ENCODE measurements around the gene CCN2. TPM values are rescaled to one million over a fixed set of nuclear protein-coding genes. Genes with fewer than 3 reads are reported as not detected.

Gene CCN2
- total RNA-seq, 1 donor from 2014 or later, result 773 TPM

DNA sequence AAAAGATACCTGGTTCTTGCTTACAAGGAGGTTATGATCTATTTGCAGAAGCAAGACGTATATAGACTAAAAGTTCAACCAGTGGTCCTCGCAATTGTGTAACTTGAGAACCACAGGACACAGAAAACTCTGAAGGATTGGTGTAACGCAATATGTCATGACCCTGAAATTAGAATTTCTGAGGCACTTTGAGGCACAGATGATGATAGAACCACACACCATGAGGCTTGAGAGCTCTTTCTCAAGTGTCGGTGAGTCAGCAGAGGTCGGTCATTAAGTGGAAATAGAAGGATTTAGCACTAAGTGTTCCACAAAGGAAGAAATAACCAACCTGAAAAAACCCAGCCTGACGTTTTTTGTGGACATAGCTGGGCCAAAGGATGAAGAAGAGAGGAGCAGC lies 15.3 kb upstream of the CCN2 start:
- DNase-seq, result no peak

DNA sequence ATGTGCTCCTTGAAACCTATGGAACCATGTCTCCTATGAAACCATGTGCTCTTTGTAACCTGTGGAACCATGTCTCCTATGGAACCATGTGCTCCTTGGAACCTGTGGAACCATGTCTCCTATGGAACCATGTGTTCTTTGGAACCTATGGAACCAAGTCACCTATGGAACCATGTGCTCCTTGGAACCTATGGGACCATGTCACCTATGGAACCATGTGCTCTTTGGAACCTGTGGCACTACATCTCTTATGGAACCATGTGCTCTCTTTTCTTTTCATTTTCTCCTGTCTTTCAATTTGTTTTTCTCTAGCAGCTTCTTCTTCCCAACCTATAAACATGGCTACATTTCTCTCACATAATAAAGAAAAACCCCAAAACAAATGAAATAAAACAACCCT lies 11.9 kb upstream of the CCN2 start:
- no peak for DNase-seq

DNA sequence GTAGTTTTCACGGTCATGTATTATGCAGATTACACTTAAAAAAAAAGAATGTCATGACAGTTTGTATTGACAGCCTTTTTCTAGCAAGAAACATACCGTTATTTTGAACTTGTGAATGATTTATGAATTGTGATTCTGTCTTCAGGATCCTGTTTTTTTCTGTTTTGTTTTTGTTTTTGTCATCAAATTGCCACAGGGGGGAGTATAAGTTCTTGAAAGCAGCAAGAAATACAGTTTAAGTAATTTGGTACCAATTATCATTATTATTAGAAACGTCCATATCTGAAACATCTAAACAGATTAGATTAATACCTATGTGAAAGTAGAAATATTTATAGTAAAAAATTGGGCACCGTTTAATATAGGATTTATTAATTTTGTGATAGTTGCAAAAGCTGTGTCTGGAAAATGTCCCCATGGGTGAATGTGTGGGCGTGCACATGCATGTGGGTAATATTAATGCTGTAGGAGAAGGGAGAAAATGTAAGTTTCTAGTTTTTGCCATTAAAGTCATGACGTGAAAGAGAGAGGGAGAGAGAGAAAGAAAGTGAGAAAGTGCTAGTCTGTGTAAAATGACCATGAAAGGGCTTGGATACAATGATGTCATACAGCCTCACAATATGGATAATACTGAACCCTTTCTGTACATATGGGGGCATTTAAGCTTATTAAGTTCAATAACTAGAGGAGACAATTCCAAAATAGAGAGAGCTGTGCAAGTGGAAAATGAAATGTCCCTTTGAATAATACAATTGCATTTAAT lies 9.4 kb upstream of the CCN2 start:
- DNase-seq, result peak; percentile 70

DNA sequence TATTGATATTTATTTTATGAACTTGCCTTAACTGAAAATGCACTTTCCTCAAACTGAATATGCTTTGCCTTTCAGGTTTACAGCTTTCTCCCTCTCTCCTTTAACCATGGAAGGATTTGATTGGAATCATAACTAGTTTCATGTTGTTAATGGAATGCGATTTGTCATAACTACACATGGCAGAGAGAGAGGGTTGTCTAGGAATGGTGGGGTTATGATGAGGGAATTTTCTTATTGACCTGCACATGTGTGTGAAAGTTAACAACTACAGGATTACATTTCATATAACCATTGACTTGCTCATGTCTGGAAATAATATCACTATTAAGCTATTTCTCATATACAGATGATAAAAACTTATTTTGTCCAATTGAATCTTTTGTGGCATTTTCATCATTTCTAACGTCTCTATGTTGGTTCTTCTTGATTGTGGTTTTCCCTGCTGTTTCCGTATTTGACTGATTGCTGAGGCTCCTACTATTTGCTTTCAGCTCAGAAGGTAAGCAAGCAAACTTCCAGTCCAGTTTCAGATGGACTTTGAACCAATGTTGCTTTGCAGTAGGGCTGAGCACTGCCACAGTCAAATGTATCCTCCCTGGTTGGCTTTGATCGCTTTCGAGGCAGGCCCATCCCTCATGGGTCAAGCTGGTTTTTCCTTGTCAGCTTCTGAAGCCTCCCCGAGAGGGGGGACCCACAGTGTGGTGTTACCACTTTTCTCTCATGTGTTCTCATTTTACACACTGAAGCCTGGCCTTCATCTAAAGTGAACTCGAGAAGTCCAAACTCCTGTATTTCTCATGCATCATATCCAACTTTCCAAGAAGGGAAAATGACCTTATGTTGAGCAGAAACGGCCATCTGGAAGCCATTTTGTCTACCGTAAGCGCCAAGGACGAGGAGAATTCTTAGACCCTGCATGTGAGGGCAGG lies 7.6 kb upstream of the CCN2 start:
- DNase-seq, result no peak

DNA sequence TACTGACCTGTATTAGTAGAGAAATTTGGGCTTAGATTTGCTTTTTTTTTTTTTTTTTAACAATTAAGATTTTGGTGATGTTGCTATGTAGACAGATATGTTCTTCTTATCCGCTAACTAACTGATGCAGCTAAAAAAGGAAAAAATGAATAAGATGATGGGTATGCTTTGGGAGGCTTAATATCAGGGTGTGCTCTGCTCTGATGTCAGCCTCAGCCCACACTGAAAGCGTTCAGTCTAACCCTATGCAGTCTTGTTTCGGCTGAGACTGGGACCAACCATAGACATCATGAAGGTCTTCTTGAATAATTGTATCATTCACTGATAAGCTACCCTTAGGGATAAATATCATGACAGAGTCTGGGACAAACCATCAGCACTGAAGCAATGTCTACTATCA lies 6.9 kb upstream of the CCN2 start:
- no peak for DNase-seq

DNA sequence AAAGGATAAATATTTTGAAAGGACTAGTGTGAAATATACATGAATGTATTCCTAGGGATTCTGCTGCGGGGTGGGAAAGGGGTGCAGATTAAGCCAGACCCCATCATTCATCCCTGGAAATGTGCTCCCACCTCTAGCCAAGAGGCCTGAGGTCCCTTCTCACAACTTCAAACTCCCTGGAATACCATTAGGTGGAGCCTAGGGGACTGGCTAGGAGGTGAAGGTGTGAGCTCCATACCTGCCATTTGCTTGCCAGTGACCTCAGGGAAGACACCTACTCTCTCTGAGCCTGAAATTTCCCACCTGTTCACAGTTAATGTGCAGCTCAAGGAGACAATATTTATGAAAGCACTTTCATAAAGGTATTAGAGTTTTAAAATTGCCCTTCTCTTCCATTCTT lies 4.7 kb upstream of the CCN2 start:
- DNase-seq, result no peak

DNA sequence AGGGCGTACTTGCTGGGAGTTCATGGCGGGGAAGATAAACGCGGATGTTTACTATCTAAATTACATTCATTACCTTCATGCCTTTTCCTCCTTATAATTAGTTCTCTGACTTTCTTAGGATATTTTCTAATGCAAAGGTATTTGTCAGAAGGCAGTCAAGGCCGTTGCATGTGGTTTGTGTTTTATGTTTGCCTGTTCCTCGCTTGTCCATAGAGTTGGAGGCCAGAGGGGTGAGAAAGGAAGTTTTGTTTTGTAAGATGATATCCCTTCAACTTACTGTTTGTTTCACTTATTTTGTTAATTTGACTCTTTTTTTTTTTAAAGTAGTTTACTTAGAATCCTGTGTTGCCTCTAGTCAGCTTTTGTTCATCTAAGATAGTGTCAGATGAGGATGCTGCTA lies 4.0 kb upstream of the CCN2 start:
- DNase-seq, result no peak

DNA sequence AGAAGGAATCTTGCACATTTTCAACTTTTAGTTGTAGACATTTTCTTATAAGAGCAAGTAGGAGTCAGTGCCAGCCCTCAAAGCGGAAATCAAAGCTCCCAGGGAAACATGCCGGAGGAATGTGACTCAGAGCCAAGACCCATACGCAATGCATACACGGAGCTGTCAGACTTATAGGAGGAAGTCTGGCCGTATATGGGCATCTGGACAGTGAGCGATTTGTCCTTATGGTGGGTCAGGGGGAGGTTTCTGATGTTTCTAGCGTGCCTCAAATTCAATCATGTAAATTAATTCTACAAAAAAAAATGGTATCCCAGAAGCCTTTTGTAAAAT lies 3.6 kb upstream of the CCN2 start:
- DNase-seq, result peak; percentile 99

DNA sequence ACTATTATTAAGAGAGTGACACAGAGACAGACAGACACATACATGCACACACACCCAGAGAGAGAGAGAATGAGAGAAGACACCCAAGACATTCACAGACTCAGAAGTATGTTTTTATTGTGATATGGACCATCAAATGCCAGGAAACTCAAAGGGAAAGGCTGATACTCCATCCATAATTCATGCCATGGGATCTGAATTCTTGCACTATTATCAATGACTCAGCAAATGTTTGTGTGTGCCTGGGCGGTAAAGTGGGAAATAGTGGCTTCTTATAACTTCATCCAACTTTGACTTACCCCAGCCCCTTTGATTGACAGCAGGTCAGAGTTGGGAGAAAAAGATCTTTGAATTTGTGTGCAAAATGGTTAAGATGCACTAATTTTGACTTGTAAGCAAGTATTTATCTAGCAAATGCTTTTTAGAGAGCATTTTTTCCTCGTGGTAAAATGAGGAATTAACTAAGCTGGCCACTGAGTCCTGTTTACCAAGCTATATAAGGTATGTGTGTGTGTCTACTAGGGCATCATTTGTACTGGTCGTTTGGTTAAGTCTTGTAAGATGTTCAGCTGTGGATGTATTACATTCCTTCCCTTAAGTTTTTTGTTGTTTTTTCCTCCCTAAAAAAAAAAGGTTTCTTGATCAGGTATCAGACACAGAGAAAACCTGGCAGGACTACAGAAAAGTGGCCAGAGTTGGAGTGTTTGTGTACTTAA lies 3.0 kb upstream of the CCN2 start:
- peak; percentile 67 for DNase-seq

DNA sequence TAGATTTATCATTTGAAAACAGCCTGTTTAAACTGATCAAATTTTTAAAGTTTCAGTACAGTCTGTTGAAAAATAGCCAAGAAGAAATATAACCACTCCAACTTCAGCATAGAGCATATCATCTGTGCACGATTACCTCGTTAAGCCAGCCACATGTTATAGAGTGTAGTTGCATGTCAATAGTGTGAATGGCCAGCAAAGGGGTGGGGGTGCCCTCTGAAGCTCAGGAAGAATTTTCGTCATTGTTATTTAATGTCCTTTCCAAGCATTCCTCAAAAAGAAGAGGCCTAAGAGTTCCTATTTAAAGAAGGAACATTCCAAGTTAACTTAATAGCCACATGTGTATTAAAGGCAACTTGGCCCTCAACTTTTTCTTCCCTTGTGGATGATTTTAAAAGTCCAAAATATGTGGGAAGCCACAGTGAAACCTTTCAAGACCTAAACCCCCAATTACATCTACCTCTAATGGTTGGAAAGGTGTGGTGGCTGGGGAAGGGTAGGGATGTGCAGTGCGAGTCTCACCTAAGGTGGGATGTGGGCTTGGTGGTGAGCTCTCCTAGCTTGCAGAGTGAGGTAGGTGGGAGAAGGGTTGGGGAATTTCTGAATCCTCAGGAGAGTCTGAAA lies 1.8 kb upstream of the CCN2 start:
- DNase-seq, result no peak

DNA sequence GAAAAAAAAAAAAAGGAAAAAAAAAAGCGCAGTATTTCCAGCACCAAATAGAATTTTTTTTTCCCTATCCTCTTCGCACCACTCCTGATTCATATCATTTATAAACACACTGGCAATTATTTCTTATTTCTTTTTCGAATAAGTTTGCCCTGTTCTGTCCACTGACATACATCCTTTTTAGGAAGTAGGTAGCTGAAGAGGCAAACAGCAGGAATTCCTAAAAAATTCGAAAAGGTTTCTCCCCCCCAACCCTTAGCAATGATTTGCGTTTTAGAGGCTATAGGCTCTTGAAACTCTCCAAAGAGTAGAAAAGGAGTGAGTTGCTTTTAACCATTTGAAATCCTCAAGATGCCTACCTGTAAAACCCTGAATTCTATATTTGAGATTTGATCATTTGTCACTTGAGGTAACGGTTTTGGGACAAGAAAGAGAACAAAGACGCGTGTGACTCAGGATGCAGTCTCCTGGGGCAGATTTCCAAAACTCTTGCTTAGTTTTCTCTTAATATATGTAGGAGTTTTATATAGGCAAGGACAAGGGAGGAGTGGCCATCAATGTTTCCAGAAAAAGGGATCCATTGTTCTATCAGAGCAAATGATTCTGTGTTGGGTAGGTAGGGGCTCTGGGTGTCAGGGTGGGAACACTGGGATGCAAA lies 531 bp upstream of the CCN2 start:
- DNase-seq, result peak; percentile 60

DNA sequence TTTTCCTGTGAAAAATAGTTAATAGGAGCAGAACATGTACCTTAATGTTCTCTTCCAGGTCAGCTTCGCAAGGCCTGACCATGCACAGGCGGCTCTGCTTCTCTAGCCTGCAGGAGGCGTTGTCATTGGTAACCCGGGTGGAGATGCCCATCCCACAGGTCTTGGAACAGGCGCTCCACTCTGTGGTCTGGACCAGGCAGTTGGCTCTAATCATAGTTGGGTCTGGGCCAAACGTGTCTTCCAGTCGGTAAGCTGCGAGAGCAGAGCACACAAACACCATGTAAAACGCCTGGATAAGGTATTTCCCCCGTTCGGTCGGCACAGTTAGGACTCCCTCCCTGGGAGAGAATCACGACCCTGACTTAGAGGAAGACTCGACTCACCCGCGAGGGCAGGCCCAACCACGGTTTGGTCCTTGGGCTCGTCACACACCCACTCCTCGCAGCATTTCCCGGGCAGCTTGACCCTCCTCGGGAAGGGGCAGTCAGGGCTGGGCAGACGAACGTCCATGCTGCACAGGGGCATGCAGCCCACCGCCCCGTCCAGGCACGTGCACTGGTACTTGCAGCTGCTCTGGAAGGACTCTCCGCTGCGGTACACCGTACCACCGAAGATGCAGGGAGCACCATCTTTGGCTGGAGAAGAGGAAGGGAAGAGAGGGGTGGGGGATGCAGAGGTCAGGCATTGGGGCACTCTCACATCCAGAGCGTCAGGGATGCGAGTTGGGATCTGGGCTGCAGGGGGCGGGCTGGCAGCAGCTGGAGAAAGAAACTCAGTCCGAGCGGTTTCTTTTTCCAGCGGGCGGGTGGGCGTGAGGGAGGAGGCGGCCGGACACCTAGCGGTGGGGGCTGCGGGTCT lies 1.0 kb downstream of the CCN2 start:
- DNase-seq, result peak; percentile 77

DNA sequence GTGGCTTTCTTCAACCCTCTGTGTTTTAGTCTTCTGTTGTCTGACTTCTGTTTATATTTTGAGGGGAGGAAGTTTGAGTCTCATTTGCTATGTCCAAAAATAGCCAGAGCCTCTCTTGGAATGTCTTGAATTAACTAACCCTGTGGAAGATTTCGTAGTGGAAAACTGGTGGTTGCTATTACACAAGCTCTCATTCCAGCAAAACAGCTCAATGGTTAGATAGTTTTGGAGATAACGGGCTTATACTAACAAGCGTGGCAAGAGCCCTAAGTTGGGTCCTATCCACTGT lies 1.6 kb downstream of the CCN2 start:
- peak; percentile 65 for DNase-seq

DNA sequence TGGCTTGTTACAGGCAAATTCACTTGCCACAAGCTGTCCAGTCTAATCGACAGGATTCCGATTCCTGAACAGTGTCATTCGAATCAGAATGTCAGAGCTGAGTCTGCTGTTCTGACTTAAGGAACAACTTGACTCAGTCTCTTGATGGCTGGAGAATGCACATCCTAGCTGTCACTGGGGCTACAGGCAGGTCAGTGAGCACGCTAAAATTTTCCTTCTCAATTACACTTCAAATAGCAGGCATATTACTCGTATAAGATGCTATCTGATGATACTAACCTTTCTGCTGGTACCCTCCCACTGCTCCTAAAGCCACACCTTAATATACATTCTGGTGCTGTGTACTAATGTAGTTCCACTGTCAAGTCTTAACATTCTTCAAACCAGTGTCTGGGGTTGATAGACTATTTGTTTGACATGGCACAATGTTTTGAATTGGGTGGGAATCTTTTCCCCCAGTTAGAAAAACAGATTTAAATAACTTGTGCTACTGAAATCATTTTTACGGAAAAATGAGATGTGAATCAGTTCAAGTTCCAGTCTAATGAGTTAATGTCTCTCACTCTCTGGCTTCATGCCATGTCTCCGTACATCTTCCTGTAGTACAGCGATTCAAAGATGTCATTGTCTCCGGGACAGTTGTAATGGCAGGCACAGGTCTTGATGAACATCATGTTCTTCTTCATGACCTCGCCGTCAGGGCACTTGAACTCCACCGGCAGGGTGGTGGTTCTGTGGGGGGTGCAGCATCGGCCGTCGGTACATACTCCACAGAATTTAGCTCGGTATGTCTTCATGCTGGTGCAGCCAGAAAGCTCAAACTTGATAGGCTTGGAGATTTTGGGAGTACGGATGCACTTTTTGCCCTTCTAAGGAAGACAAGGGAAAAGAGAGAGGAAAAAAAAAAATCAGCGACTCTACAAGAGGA lies 2.2 kb downstream of the CCN2 start:
- DNase-seq, result peak; percentile 86

DNA sequence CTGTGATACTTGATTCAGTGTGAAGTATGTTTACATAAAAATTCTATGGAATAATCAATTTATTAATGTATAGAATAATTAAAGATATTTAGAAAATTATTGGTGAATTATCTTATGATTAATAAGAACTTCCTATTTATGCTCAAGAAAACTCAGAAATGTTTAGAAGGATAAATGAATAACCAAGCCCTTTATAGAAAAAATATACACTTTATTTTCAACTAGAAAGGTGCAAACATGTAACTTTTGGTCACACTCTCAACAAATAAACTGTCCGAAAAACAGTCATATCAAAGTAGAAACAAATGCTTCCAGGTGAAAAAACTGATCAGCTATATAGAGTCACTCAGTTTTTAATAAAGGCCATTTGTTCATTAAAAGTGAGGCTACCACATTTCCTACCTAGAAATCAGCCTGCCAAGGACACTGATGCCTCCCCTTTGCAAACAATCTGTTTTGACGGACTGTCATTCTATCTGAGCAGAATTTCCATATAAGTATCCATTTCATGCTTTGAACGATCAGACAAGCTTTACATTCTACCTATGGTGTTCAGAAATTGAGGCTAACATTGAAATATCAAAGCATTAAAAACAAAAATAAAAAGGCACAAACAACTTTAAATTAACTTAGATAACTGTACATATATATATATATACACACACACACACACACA lies 3.0 kb downstream of the CCN2 start:
- DNase-seq, result peak; percentile 80

DNA sequence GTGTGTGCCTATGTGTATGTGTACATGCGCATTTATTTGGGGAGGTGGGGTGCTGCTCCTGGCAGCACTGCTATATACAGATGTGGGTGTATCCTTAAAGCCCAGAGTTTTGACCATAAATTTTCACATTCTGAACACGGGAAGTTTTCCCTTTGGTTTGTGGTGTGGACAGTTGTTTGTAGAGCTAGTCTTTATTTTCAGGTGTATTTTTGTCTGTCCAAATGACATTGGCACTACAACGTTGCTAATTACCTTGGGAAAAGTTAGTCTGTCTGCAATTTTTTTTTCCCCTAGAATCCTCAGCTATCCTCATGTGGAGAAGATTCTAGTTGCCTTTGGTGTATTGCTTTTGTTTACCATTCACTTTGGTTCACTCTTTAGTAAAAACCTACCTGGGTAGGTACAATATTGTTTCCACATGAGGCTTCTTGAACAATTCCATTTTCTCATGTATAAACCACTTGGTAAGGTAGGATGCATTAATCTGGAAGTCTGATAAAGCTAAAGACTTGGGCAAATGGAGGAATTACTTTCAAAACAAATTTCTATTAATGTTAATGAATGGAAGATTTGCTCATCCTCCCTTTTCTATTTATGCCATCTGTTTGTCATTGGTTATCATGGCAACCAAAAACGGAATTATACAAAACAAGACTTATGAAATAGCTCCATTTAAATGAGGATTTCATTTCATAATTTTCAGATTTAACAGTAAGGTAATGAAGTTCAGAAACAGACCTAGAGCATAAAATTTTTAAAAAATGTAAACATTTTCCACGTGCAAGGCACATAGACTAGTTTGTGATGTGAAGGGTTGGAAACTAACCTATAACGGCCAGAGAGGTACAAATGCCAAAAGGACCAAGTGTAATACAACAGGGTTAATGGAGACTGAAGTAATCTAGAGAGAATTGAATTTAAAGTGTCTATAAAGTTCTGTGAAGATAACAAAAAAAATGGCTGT lies 3.9 kb downstream of the CCN2 start:
- peak; percentile 91 for DNase-seq

DNA sequence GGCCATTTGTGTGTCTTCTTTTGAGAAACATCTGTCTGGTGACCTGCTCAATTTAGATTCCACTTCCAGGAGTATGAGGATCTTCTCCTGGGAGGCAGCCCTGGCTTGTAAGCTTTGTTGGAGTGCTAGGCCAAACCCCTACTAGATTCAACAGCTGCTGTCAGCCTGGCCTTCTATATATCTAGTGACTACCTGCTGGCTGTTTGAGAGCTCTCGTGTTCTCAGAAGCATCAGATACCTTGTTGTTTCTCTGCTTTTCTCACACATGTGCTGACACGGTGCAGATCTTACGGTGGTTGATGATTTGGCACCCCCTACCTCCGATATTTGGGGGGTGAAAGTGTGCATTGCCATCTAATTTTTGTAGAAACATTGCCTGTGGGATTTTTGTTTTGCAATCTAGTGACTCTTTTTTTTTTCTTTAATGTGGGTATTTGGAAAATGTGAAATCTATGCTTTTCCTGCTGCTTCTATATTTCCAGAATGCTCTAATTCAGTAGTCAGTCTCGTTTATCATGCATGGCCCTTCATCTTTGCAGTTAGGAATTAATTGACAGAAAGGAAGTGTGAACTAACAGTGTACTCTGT lies 4.7 kb downstream of the CCN2 start:
- DNase-seq, result peak; percentile 78

DNA sequence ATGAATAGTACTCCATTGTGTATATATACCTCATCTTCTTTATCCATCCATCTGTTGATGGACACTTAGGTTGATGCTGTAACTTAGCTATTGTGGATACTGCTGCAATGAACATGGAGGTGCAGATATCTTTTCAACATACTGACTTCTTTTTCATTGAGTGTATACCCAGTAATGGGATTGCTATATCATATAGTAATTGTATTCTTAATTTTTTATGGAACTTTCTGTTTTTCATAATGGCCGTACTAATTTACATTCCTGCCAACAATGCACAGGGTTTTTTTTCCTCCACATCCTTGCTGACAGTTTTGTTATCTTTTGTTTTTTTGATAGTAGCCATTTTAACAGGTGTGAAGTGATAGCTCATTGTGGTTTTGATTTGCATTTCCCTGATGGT lies 5.2 kb downstream of the CCN2 start:
- no peak for DNase-seq
